Measurements from ENCODE around the gene SLC25A11.

SLC25A11 gene

DNA sequence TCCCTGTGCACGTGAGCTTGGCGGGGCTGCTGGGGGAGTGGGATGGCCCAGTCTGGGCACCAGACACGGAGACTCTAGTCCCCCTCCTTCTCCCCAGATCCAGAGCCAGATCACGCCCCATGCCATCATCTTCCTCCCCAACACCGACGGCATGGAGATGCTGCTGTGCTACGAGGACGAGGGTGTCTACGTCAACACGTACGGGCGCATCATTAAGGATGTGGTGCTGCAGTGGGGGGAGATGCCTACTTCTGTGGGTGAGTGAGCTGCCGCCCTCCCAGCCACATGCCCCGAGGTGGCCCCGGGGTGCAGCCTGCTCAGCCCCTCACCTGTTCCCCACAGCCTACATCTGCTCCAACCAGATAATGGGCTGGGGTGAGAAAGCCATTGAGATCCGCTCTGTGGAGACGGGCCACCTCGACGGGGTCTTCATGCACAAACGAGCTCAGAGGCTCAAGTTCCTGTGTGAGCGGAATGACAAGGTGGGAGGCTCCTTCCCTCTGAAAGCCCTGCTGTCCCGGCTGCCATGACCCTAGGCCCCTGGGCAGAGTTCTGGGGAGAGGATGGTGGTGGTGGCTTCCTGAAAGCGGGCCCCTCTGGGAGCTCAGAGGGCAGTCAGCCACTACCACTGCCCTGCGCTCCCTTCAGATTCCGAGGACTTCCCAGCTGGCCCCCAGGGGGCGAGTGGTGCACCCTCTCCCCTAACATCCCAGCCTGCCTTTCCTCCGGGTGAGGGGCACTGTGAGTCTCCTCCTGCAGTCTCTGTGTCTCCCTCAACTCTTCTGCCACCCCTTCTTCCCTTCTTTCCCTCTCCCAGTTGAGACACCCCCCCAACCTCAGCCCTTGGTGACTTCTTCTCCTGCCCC lies 43.3 kb downstream of the SLC25A11 start:
- FAIRE-seq: no peak

DNA sequence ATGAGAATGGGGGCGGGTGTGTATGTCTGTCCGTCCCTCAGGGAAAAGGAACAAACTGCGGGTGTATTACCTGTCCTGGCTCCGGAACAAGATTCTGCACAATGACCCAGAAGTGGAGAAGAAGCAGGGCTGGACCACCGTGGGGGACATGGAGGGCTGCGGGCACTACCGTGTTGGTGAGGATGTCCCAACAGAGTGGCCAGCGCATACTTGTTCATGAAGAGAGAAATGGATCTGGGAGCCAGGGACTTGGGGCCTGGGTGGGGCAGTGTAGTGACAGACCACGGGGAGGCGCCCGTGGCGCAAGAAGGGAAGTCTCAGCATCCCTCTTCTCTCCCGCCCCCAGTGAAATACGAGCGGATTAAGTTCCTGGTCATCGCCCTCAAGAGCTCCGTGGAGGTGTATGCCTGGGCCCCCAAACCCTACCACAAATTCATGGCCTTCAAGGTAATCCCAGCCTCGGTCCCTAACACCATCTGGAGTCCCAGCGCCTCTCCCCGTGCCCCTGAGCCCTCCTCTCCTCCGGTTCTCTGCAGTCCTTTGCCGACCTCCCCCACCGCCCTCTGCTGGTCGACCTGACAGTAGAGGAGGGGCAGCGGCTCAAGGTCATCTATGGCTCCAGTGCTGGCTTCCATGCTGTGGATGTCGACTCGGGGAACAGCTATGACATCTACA lies 44.1 kb downstream of the SLC25A11 start:
- no peak for DNase-seq (ENCODE audit: insufficient read length, low spot score)
- no peak for FAIRE-seq

More for the DNA sequence above, 43.3 kb downstream of the SLC25A11 start:
- no peak for DNase-seq (ENCODE audit: insufficient read length, low spot score)

DNA sequence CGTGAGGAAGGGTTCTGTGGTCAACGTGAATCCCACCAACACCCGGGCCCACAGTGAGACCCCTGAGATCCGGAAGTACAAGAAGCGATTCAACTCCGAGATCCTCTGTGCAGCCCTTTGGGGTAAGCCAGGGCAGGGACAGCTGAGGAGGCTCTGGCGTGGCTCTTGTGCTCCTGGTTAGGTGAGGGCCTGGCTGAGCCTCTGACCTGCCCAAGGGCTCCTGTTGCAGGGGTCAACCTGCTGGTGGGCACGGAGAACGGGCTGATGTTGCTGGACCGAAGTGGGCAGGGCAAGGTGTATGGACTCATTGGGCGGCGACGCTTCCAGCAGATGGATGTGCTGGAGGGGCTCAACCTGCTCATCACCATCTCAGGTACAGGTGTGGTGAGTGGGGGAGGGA lies 44.7 kb downstream of the SLC25A11 start:
- DNase-seq (ENCODE audit: insufficient read length, low spot score): no peak
- FAIRE-seq: no peak

DNA sequence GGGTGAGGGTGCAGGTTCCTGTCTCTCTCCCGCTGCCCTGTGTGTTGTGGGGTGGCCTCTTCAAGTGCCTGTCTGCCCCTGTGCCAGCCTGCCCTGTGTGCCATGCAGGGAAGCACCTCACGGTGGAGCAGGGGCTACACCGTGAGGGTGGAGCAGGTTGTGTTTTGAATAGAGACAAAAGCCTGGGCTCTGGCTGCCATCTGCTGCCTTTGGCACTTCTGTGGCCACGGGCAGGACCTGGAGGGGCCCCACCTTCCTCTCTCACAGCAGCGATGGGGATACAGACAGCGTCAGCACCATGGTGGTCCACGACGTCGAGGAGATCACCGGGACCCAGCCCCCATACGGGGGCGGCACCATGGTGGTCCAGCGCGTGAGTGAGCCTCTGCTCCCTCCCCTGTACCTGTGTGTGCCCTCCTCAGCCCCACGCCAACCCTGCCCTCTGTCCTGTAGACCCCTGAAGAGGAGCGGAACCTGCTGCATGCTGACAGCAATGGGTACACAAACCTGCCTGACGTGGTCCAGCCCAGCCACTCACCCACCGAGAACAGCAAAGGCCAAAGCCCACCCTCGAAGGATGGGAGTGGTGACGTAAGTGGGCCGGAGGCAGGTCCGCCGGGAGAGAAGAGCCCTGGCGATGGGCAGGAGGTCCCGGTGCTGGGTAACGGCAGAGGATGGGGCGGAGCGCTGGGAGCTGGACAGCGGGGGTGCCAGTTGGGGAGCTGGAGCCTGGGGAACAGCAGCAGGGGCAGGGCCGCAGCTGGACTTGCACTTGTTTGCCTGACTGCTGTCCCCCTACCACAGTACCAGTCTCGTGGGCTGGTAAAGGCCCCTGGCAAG lies 45.9 kb downstream of the SLC25A11 start:
- DNase-seq (ENCODE audit: insufficient read length, low spot score) (no peak), FAIRE-seq (no peak)

DNA sequence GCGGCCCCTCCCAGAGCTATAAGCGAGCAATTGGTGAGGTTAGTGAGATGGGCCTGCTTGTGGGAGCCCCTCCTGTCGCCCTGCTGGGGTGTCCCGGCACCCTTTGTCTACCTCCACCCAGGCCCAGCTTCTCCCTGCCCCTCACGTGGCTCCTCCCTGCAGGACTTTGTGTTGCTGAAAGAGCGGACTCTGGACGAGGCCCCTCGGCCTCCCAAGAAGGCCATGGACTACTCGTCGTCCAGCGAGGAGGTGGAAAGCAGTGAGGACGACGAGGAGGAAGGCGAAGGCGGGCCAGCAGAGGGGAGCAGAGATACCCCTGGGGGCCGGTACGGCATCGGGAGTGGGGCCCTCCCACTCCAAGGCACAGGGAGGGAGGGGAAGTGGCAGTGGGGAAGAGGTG lies 46.6 kb downstream of the SLC25A11 start:
- no peak for DNase-seq (ENCODE audit: insufficient read length, low spot score)
- no peak for FAIRE-seq

DNA sequence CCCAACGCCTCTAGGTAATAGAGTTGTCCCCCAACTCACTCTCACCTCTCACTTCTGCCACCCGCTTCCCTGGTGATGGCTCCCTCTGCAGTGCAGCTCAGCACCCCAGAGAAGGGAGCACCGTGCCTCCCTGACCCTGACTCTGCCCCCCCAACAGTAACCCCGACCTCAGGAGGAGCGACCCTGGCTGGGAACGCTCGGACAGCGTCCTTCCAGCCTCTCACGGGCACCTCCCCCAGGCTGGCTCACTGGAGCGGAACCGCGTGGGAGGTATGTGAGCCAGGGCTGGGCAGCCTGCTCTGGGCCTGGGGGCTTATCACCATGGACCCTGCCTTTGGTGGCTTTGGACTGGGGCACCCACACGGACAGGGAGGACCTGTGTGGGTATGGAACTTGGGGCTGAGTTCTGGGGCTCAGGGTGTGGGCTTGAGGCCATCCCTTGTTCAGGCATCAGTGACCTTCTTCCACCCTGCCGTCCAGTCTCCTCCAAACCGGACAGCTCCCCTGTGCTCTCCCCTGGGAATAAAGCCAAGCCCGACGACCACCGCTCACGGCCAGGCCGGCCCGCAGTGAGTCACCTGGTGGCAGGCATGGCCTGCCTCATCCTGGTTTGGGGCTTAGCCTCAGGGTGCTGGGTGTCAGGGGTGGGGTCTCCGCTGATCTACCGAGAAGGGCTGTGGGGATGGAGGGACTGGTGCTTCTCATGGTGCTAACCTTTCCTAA lies 47.2 kb downstream of the SLC25A11 start:
- FAIRE-seq: no peak

DNA sequence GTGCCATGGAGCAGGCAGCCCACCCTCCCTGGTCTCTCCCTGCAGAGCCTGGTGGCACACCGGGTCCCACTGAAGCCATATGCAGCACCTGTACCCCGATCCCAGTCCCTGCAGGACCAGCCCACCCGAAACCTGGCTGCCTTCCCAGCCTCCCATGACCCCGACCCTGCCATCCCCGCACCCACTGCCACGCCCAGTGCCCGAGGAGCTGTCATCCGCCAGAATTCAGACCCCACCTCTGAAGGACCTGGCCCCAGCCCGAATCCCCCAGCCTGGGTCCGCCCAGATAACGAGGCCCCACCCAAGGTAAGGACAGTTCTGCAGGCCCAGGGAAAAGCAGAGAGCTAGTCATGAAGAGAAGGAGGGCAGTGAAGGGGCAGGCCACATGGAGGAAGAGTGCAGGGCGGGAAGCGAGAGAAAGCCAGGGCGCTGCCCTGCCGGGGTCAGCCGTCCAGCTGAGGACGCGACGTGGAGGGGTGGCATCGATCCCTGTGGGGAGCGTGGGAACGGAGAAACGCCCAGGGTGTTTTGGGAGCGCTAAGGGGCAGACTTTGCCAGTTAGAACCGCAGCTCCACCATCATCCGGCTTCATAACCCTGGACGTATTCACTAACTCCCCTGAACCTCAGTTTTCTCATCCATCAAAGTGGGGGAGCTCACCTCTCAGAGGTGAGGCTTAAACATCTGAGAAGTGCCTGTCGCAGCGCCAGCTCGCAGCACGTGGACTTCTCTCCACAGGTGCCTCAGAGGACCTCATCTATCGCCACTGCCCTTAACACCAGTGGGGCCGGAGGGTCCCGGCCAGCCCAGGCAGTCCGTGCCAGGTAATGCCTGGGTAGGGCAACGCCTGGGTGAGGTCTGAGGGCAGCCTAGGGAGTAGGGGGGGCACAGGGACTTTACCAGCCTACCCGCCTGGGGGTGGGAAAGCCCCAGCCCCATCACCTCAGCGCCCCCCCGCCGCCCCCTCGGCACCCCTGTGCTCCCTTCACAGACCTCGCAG lies 48.1 kb downstream of the SLC25A11 start:
- FAIRE-seq (no peak), DNase-seq (ENCODE audit: insufficient read length, low spot score) (no peak)

More for the DNA sequence above, 47.2 kb downstream of the SLC25A11 start:
- DNase-seq (ENCODE audit: insufficient read length, low spot score): no peak

DNA sequence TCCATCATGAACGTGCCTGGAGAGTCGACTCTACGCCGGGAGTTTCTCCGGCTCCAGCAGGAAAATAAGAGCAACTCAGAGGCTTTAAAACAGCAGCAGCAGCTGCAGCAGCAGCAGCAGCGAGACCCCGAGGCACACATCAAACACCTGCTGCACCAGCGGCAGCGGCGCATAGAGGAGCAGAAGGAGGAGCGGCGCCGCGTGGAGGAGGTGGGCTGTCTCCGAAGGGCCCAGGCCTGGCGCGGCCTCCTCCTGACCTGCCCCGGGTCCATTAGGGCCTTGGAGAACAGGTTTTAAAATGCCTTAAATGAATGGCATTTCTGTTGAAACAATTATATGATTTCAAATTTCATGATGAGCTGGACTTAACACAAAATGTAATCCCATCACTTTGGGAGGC lies 52.3 kb downstream of the SLC25A11 start:
- FAIRE-seq (no peak), DNase-seq (ENCODE audit: insufficient read length, low spot score) (no peak)
